GM23338 (cell line): ENCODE data around the gene SLIT1. TPM values are rescaled to one million over a fixed set of nuclear protein-coding genes. Genes with fewer than 3 reads are reported as not detected.
A peak's percentile ranks its signal among the peaks of the same experiment; 100 is the strongest.

Source experiments
- ATAC-seq: fragments of 200-7000 bp; cut with Tn5 transposase; 3 replicates; pipeline ENCODE4 v1.9.1; 2020
- DNase-seq: peaks from one replicate; pipeline ENCODE4 v3.0.0-alpha.2; 2015; ENCODE audit warnings: low spot score
- H2AFZ ChIP-seq: fragments of 200-600 bp; sonication (generic); 2 replicates; pipeline ENCODE4 v1.8.0; 2016; ENCODE audit warnings: antibody characterized with exemption, mild to moderate bottlenecking, moderate library complexity
- H3F3A ChIP-seq: fragments of 200-600 bp; sonication (generic); replicated peaks from 2 replicates; pipeline ENCODE4 v1.8.0; 2017; ENCODE audit warnings: antibody characterized with exemption, mixed run types, low read depth
- H3K27ac ChIP-seq: fragments of 200-600 bp; sonication (generic); 2 replicates; pipeline ENCODE4 v1.6.1; 2016; ENCODE audit warnings: low read depth
- H3K27me3 ChIP-seq: fragments of 200-600 bp; sonication (generic); 2 replicates; pipeline ENCODE4 v1.8.0; 2016; ENCODE audit warnings: mild to moderate bottlenecking, mixed run types, moderate library complexity; ENCODE audit not compliant: insufficient read depth
- H3K36me3 ChIP-seq: fragments of 200-600 bp; sonication (generic); 2 replicates; pipeline ENCODE4 v1.8.0; 2016; ENCODE audit warnings: mild to moderate bottlenecking; ENCODE audit not compliant: insufficient read depth
- H3K4me1 ChIP-seq: fragments of 200-600 bp; sonication (generic); 2 replicates; pipeline ENCODE4 v1.8.0; 2016; ENCODE audit warnings: mild to moderate bottlenecking, moderate library complexity; ENCODE audit not compliant: insufficient read depth
- H3K4me2 ChIP-seq: fragments of 200-600 bp; sonication (generic); 2 replicates; pipeline ENCODE4 v1.7.1; 2017; ENCODE audit warnings: mixed run types
- H3K4me3 ChIP-seq: fragments of 200-600 bp; sonication (generic); 2 replicates; pipeline ENCODE4 v1.6.1; 2016; ENCODE audit warnings: mixed run types
- H3K79me2 ChIP-seq: fragments of 200-600 bp; sonication (generic); replicated peaks from 2 replicates; pipeline ENCODE4 v1.8.0; 2017; ENCODE audit warnings: mild to moderate bottlenecking; ENCODE audit not compliant: insufficient read depth
- H3K9me2 ChIP-seq: fragments of 200-600 bp; sonication (generic); 2 replicates; pipeline ENCODE4 v1.8.0; 2017; ENCODE audit not compliant: insufficient read depth
- H4K20me1 ChIP-seq: fragments of 200-600 bp; sonication (generic); replicated peaks from 2 replicates; pipeline ENCODE4 v1.8.0; 2017; ENCODE audit warnings: mild to moderate bottlenecking; ENCODE audit not compliant: insufficient read depth
- H3K27ac Mint-ChIP-seq: 2 replicates; pipeline ENCODE4 v1.8.0; 2020; ENCODE audit warnings: inconsistent platforms, mild to moderate bottlenecking, moderate library complexity, mixed read lengths
- H3K27me3 Mint-ChIP-seq: 3 replicates; pipeline ENCODE4 v1.8.0; 2022; ENCODE audit warnings: low read depth, mild to moderate bottlenecking, moderate library complexity, mixed read lengths, inconsistent platforms; ENCODE audit not compliant: insufficient read depth, poor library complexity
- H3K36me3 Mint-ChIP-seq: 3 replicates; pipeline ENCODE4 v1.8.0; 2021; ENCODE audit warnings: low read depth, mild to moderate bottlenecking, inconsistent platforms, moderate library complexity, mixed read lengths
- H3K4me1 Mint-ChIP-seq: 3 replicates; pipeline ENCODE4 v1.8.0; 2020; ENCODE audit warnings: mild to moderate bottlenecking, inconsistent platforms, mixed read lengths
- H3K4me3 Mint-ChIP-seq: 3 replicates; pipeline ENCODE4 v1.8.0; 2021; ENCODE audit warnings: moderate library complexity, mild to moderate bottlenecking, inconsistent platforms, mixed read lengths
- H3K9me3 Mint-ChIP-seq: 3 replicates; pipeline ENCODE4 v1.8.0; 2020; ENCODE audit warnings: moderate library complexity, mild to moderate bottlenecking, inconsistent platforms, mixed read lengths
- CREB1 ChIP-seq: fragments of 250-450 bp; sonication (Bioruptor Pico); IDR thresholded peaks from 2 replicates; pipeline ENCODE4 v1.5.0; 2020; ENCODE audit warnings: low read depth, mild to moderate bottlenecking, moderate library complexity
- ETS1 ChIP-seq: IDR thresholded peaks from 2 replicates; pipeline ENCODE4 v1.6.1; 2016; ENCODE audit warnings: antibody characterized with exemption
- JUNB ChIP-seq: IDR thresholded peaks from one replicate; pipeline ENCODE4 v1.6.1; 2016; ENCODE audit warnings: antibody characterized with exemption; ENCODE audit not compliant: unreplicated experiment
- POLR2AphosphoS5 ChIP-seq: IDR thresholded peaks from 2 replicates; pipeline ENCODE4 v1.6.1; 2016; ENCODE audit warnings: antibody characterized with exemption, low read depth
- REST ChIP-seq: IDR thresholded peaks from one replicate; pipeline ENCODE4 v1.6.1; 2018; ENCODE audit warnings: antibody characterized with exemption; ENCODE audit not compliant: unreplicated experiment
- STAT1 ChIP-seq: IDR thresholded peaks from one replicate; pipeline ENCODE4 v1.6.1; 2016; ENCODE audit warnings: antibody characterized with exemption; ENCODE audit not compliant: unreplicated experiment
- ZNF114 ChIP-seq: fragments of 250-450 bp; sonication (Bioruptor Pico); IDR thresholded peaks from 2 replicates; pipeline ENCODE4 v1.5.0; 2020; ENCODE audit warnings: mild to moderate bottlenecking, moderate library complexity
- polyA plus RNA-seq: library from polyadenylated mRNA; unstranded; fragments of >200 nt; fragmentation: Nextera tagmentation; extraction: Ambion mirVana; gene quantifications from 2 replicates; pipeline ENCODE4 v1.2.1, GENCODE V29; 2016
- total RNA-seq: library from RNA; depleted of rRNA; stranded (reverse); fragments of >200 nt; shearing (Covaris generic); gene quantifications from 2 replicates; pipeline ENCODE4 v1.2.3, GENCODE V29; 2014

Gene SLIT1
- total and polyA plus RNA-seq, 2 experiments from 2014 or later, result 0.76 to 1.7 TPM

- Histone ChIP-seq H3K4me2 (no peak overlapping the region), H3K27me3 (no peaks in the 10 kb centered on the region), H3K79me2 (no peaks in the 10 kb centered on the region), H3K4me3 (no peak overlapping the region), H3K36me3 (no peaks in the 10 kb centered on the region; the same call in 1 of the 2 replicates), H4K20me1 (no peaks in the 10 kb centered on the region), H3K9me2 (no peaks in the 10 kb centered on the region), H3K4me1 (no peaks in the 10 kb centered on the region; the same call in 1 of the 2 replicates), H3F3A (no peaks in the 10 kb centered on the region), H3K27ac (no peak overlapping the region), H2AFZ (no peak overlapping the region)
- ATAC-seq (no peak), DNase-seq (no peak)
- Mint-ChIP-seq H3K27me3 (no peaks in the 10 kb centered on the region), H3K36me3 (peaks cover 9% of the 10 kb centered on the region), H3K4me1 (peaks cover 8% of the 10 kb centered on the region), H3K27ac (no peak overlapping the region), H3K4me3 (no peak overlapping the region), H3K9me3 (peaks cover 17% of the 10 kb centered on the region; the same call in 2 of the 3 replicates)
- TF ChIP-seq JUNB (no peak), POLR2AphosphoS5 (no peak), REST (no peak), STAT1 (no peak)
Measured at GRCh38 chr10:97006364-97006763, 179.4 kb downstream of the SLIT1 start.

GRCh38 chr10:97005349-97005748 is 180.4 kb downstream of the SLIT1 start:
- Histone ChIP-seq H3K9me2 (no peaks in the 10 kb centered on the region), H3K79me2 (no peaks in the 10 kb centered on the region), H3K4me3 (no peak overlapping the region), H3F3A (no peaks in the 10 kb centered on the region), H3K4me2 (no peak overlapping the region), H3K27me3 (no peaks in the 10 kb centered on the region), H3K4me1 (no peaks in the 10 kb centered on the region; the same call in 1 of the 2 replicates), H4K20me1 (no peaks in the 10 kb centered on the region), H3K27ac (no peak overlapping the region), H2AFZ (no peak overlapping the region), H3K36me3 (no peaks in the 10 kb centered on the region; the same call in 1 of the 2 replicates)
- Mint-ChIP-seq H3K4me3 (no peak overlapping the region), H3K27me3 (no peaks in the 10 kb centered on the region), H3K4me1 (peaks cover 8% of the 10 kb centered on the region), H3K27ac (peak overlapping the region; percentile 5), H3K36me3 (peaks cover 9% of the 10 kb centered on the region), H3K9me3 (peaks cover 17% of the 10 kb centered on the region; the same call in 2 of the 3 replicates)
- ATAC-seq (no peak), DNase-seq (no peak)
- TF ChIP-seq CREB1 (CRISPR knock-in tag) (no peak), ETS1 (no peak), STAT1 (no peak), REST (no peak), POLR2AphosphoS5 (no peak), JUNB (no peak), ZNF114 (CRISPR knock-in tag) (no peak)
